ENCODE data around the gene DGKH.

- TF ChIP-seq CTCF (IDR thresholded peaks at IDR 0.05) (no peak), POLR2AphosphoS5 (IDR thresholded peaks at IDR 0.05) (no peak), POLR2A (IDR thresholded peaks at IDR 0.05) (no peak), EP300 (IDR thresholded peaks at IDR 0.05) (no peak)
These were observed 46.1 kb downstream of the DGKH start for GRCh38 chr13:42094516-42095040.

All from upper lobe of left lung (tissue), 4 donors.